HEK293 (cell line): ENCODE data around the gene SMARCB1.

Experiments
- CTCF ChIA-PET: fragments of 350-600 bp; formaldehyde crosslinking; extraction: SDS; loops from one replicate; lab custom pipeline; 2021; ENCODE audit warnings: antibody characterized with exemption; lab: Yijun Ruan, JAX
- POLR2A ChIA-PET: fragments of 300-600 bp; formaldehyde crosslinking; extraction: SDS; loops from one replicate; lab custom pipeline; 2020; ENCODE audit warnings: antibody characterized with exemption, inconsistent platforms; lab: Yijun Ruan, JAX
- H3K27ac ChIP-seq: fragments of 200-500 bp; sonication (Bioruptor generic); 2 replicates; pipeline ENCODE4 v1.5.1; 2014; ENCODE audit warnings: low read depth, low read length, control low read depth, inconsistent platforms; ENCODE audit errors: extremely low read depth
- H3K36me3 ChIP-seq, 2 experiments: fragments of 200-500 bp in 1 of 2; sonication (Bioruptor generic) in 1 of 2; 1 replicate in 1 of 2; 2 replicates in 1 of 2; pipeline ENCODE4 v1.5.1; 2014 to 2017; ENCODE audit warnings: inconsistent platforms in 2 of 2, low read length in 2 of 2; ENCODE audit not compliant: control insufficient read depth in 2 of 2, insufficient read depth in 1 of 2
- H3K4me1 ChIP-seq: fragments of 200-500 bp; sonication (Bioruptor generic); 2 replicates; pipeline ENCODE4 v1.5.1; 2014; ENCODE audit warnings: mild to moderate bottlenecking, low read length, inconsistent platforms; ENCODE audit not compliant: control insufficient read depth, insufficient read depth
- H3K4me3 ChIP-seq: 2 replicates; pipeline ENCODE4 v1.5.1; 2011; ENCODE audit warnings: low read depth, mild to moderate bottlenecking, control low read depth, low read length, moderate library complexity
- H3K9me3 ChIP-seq: fragments of 200-500 bp; sonication (Bioruptor generic); 2 replicates; pipeline ENCODE4 v1.5.1; 2014; ENCODE audit warnings: low read depth, low read length, inconsistent platforms; ENCODE audit not compliant: control insufficient read depth, insufficient read depth
- CTCF ChIP-seq: fragments of 450-650 bp; formaldehyde crosslinking; IDR thresholded peaks from 2 replicates; pipeline ENCODE4 v1.5.1; 2016; ENCODE audit warnings: missing biosample characterization, missing genetic modification characterization
- ELK4 ChIP-seq: IDR thresholded peaks from 2 replicates; pipeline ENCODE4 v1.6.1; 2011; ENCODE audit warnings: mild to moderate bottlenecking, low read depth, low read length, borderline replicate concordance
- HOXC10 ChIP-seq: sonication (generic); formaldehyde crosslinking; IDR thresholded peaks from 2 replicates; pipeline ENCODE4 v1.8.1; 2023; ENCODE audit warnings: mild to moderate bottlenecking, missing genetic modification reagents
- PRDM2 ChIP-seq: fragments of 450-650 bp; formaldehyde crosslinking; IDR thresholded peaks from 2 replicates; pipeline ENCODE4 v1.5.1; 2016; ENCODE audit warnings: missing biosample characterization, missing genetic modification characterization, borderline replicate concordance
- SP7 ChIP-seq: fragments of 450-650 bp; formaldehyde crosslinking; IDR thresholded peaks from 2 replicates; pipeline ENCODE4 v1.5.1; 2016; ENCODE audit warnings: missing biosample characterization, missing genetic modification characterization
- YY1 ChIP-seq: fragments of 450-650 bp; formaldehyde crosslinking; IDR thresholded peaks from 2 replicates; pipeline ENCODE4 v1.5.1; 2018; ENCODE audit warnings: missing biosample characterization, missing genetic modification characterization
- ZBTB11 ChIP-seq: fragments of 450-650 bp; formaldehyde crosslinking; conservative IDR thresholded peaks from 2 replicates; pipeline ENCODE4 v1.5.1; 2016; ENCODE audit warnings: low read depth, missing biosample characterization, missing genetic modification characterization
- ZBTB20 ChIP-seq: fragments of 450-650 bp; formaldehyde crosslinking; IDR thresholded peaks from 2 replicates; pipeline ENCODE4 v1.5.1; 2016; ENCODE audit warnings: missing biosample characterization, missing genetic modification characterization
- ZBTB26 ChIP-seq: fragments of 450-650 bp; formaldehyde crosslinking; optimal IDR thresholded peaks from 2 replicates; pipeline ENCODE3; 2016; ENCODE audit warnings: missing biosample characterization, mild to moderate bottlenecking, missing genetic modification characterization
- ZFP69B ChIP-seq: fragments of 450-650 bp; formaldehyde crosslinking; IDR thresholded peaks from 2 replicates; pipeline ENCODE4 v1.5.1; 2016; ENCODE audit warnings: missing biosample characterization, missing genetic modification characterization
- ZNF335 ChIP-seq: fragments of 450-650 bp; formaldehyde crosslinking; conservative IDR thresholded peaks from 2 replicates; pipeline ENCODE4 v1.5.1; 2016; ENCODE audit warnings: missing biosample characterization, missing genetic modification characterization
- ZNF350 ChIP-seq: fragments of 450-650 bp; formaldehyde crosslinking; IDR thresholded peaks from 2 replicates; pipeline ENCODE4 v1.5.0; 2017; ENCODE audit warnings: missing biosample characterization, mild to moderate bottlenecking, missing genetic modification characterization
- ZNF596 ChIP-seq: fragments of 450-650 bp; IDR thresholded peaks from 2 replicates; pipeline ENCODE4 v1.5.0; 2018; ENCODE audit warnings: missing biosample characterization, mild to moderate bottlenecking, missing genetic modification characterization, moderate library complexity
- ZNF670 ChIP-seq: fragments of 450-650 bp; formaldehyde crosslinking; IDR thresholded peaks from 2 replicates; pipeline ENCODE4 v1.5.1; 2016; ENCODE audit warnings: missing biosample characterization, missing genetic modification characterization, low read depth
- ZNF692 ChIP-seq: fragments of 450-650 bp; formaldehyde crosslinking; IDR thresholded peaks from 2 replicates; pipeline ENCODE4 v1.5.1; 2016; ENCODE audit warnings: missing biosample characterization, missing genetic modification characterization
- ZNF704 ChIP-seq: fragments of 450-650 bp; formaldehyde crosslinking; IDR thresholded peaks from 2 replicates; pipeline ENCODE4 v1.5.1; 2016; ENCODE audit warnings: missing biosample characterization, missing genetic modification characterization
- ZNF777 ChIP-seq: fragments of 450-650 bp; formaldehyde crosslinking; IDR thresholded peaks from 2 replicates; pipeline ENCODE4 v1.5.1; 2017; ENCODE audit warnings: missing biosample characterization, missing genetic modification characterization, borderline replicate concordance
- ZNF792 ChIP-seq: fragments of 450-650 bp; formaldehyde crosslinking; IDR thresholded peaks from 2 replicates; pipeline ENCODE4 v1.5.1; 2016; ENCODE audit warnings: missing biosample characterization, missing genetic modification characterization
- ZSCAN30 ChIP-seq: fragments of 450-650 bp; IDR thresholded peaks from 2 replicates; pipeline ENCODE4 v1.5.1; 2018; ENCODE audit warnings: missing biosample characterization, mild to moderate bottlenecking, missing genetic modification characterization, moderate library complexity

SMARCB1 gene

GRCh38 chr22:23750714-23751440 is 35.9 kb upstream of the SMARCB1 start, which contains the start of gene ZNF70:
ZNF70 (minus strand) TSS chr22:23751112; CDS start chr22:23745140, 5,972 bp downstream.
- peak within 1 kb of the TSS; percentile 98 for H3K27ac ChIP-seq
- ChIA-PET POLR2A (interaction anchor here (0.7 to 1.8 kb wide), 11 partner anchors 11 to 107 kb away, joined by 3 to 7 read pairs (median 4); partner anchors contain the start of gene SLC2A11), CTCF (interaction anchor here (0.5 to 1.0 kb wide), 3 partner anchors 23 to 210 kb away, joined by 3 read pairs; no protein-coding TSS in a partner anchor)
- peaks cover 9% of the 10 kb centered on the region; the same call in 1 of the 2 replicates for H3K4me1 ChIP-seq
- no peaks in the 10 kb centered on the region for H3K9me3 ChIP-seq
- peak within 1 kb of the TSS; percentile 91 for H3K4me3 ChIP-seq
- peaks cover 0 to 1% of the 10 kb centered on the region in 2 experiments; a peak in 2 of 3 replicates for H3K36me3 ChIP-seq
- TF ChIP-seq CTCF (tag by site-specific recombination): peak; percentile 10; the same call in 1 of the 2 replicates
- peak; percentile 51; the same call in 1 of the 2 replicates for TF ChIP-seq ZBTB11 (tag by site-specific recombination)
- no peak for TF ChIP-seq HOXC10 (CRISPR knock-in tag)
- TF ChIP-seq ZNF596 (tag by site-specific recombination): no peak
- peak; percentile 96 for TF ChIP-seq ZNF335
- TF ChIP-seq ZNF704 (tag by site-specific recombination): no peak
- peak; percentile 97 for TF ChIP-seq ZBTB20
- 0 out of 2 replicates have a peak, but pooled peaks have one; percentile 64 for TF ChIP-seq ZNF777 (tag by site-specific recombination)
- no peak for TF ChIP-seq ZNF350
- peak; percentile 19; the same call in 1 of the 2 replicates for TF ChIP-seq YY1 (tag by site-specific recombination)
- TF ChIP-seq ZSCAN30 (tag by site-specific recombination): peak; percentile 45; the same call in 1 of the 2 replicates
- peak; percentile 31; the same call in 1 of the 2 replicates for TF ChIP-seq ELK4
- TF ChIP-seq ZNF670 (tag by site-specific recombination): no peak
- peak; percentile 25; the same call in 1 of the 2 replicates for TF ChIP-seq ZFP69B (tag by site-specific recombination)
- TF ChIP-seq ZNF792: no peak
- peak; percentile 22; the same call in 1 of the 2 replicates for TF ChIP-seq SP7 (tag by site-specific recombination)
- TF ChIP-seq PRDM2: no peak
- TF ChIP-seq ZNF692 (tag by site-specific recombination): peak; percentile 67; the same call in 1 of the 2 replicates
- peak; percentile 75 for TF ChIP-seq ZBTB26
